Measurements from ENCODE around the gene CHRNB4.

CHRNB4 gene

DNA sequence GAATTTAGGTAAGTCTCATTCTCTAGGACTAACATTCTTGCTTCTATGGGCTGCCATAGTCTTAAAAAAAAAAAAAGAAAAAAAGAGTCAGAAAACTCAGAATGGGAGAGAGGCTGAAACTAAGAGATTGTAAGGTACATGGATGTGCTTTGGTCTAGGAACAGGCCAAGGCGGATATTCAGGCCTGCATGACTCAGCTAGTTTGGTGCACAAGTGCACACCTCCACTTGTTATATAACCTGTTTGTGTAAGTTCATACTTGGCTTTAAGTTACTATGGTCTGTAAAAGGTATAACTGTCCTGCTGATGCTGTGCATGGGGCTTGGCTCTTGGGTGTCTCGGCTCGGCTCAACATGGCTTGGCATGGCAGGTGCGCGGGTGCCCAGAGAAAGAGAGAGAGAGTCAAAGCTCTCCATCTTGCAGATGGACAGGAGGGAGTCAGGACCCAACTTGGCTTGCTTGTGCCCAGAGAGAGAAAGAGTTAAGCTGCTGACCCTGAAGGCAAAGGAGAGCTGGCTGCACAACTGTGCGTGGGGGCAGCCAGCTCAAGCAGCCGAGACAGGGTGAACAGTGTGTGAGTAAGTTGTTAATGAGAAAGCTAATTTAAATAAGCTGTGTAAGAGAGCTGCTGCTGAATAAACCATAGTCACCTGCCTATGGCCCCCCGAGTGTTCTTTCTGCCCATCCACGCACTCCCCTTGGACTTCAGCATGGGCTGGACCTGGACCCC, 31.4 kb upstream of the CHRNB4 start:
- Histone ChIP-seq H3K9me2 (replicated peaks; ENCODE audit: control insufficient read depth, low read length) (no peaks in the 10 kb centered on the region), H3K27ac (ENCODE audit: low read depth, low read length) (no peak overlapping the region), H3K27me3 (ENCODE audit: control insufficient read depth, low read length) (peaks cover 5% of the 10 kb centered on the region), H3K36me3 (ENCODE audit: control insufficient read depth, low read length) (no peaks in the 10 kb centered on the region), H3K9me3 (ENCODE audit: control insufficient read depth, insufficient read depth, low read length) (no peaks in the 10 kb centered on the region), H3K4me3 (ENCODE audit: low read length) (no peak overlapping the region), H3K4me1 (ENCODE audit: control insufficient read depth, low read length) (no peaks in the 10 kb centered on the region), H3K79me2 (ENCODE audit: control insufficient read depth, low read length) (no peaks in the 10 kb centered on the region), H4K20me1 (ENCODE audit: control insufficient read depth, insufficient read depth, low read depth, low read length) (no peaks in the 10 kb centered on the region), H3K4me2 (ENCODE audit: low read length) (no peak overlapping the region), H3F3A (ENCODE audit: control insufficient read depth, insufficient read depth) (no peaks in the 10 kb centered on the region)
- TF ChIP-seq, protein P1, sequence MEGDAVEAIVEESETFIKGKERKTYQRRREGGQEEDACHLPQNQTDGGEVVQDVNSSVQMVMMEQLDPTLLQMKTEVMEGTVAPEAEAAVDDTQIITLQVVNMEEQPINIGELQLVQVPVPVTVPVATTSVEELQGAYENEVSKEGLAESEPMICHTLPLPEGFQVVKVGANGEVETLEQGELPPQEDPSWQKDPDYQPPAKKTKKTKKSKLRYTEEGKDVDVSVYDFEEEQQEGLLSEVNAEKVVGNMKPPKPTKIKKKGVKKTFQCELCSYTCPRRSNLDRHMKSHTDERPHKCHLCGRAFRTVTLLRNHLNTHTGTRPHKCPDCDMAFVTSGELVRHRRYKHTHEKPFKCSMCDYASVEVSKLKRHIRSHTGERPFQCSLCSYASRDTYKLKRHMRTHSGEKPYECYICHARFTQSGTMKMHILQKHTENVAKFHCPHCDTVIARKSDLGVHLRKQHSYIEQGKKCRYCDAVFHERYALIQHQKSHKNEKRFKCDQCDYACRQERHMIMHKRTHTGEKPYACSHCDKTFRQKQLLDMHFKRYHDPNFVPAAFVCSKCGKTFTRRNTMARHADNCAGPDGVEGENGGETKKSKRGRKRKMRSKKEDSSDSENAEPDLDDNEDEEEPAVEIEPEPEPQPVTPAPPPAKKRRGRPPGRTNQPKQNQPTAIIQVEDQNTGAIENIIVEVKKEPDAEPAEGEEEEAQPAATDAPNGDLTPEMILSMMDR (IDR thresholded peaks at IDR 0.05; ENCODE audit: low read depth, low read length, poor library complexity, severe bottlenecking), result no peak
- no peak for TF ChIP-seq EZH2phosphoT487 (IDR thresholded peaks at IDR 0.05; ENCODE audit: borderline replicate concordance, low read length)

DNA sequence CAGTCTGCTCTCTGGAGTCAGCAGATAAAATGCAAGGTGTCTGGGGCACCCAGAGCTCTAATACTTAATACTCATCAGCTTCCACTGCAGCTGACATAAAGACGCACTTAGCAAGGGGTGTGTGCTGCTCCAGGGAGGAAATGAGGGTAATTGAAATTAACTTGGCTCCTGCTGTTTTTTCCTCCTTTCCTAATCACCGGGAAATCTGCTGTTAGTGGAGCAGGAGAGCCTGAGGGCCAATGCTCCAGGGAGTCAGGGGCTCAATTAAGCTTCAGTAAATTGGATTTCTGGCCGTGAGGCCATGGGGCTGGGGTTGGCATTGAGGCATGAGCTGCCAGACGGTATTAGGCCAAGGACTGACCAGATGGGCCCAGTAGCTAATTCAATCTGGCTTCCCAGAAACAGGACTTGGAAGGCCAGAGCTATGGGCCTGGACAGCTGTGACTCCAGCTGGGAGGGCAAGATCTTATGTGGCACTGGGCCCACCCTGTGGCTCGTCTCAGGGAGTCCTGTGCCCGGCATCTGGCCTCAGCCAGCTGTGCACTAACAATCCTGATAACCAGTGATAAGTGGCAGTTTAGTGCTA, 30.7 kb upstream of the CHRNB4 start:
- H3K79me2 ChIP-seq (ENCODE audit: control insufficient read depth, low read length), result no peaks in the 10 kb centered on the region
- H3K9me3 ChIP-seq (ENCODE audit: control insufficient read depth, insufficient read depth, low read length), result no peaks in the 10 kb centered on the region
- TF ChIP-seq, protein P1 (IDR thresholded peaks at IDR 0.05; ENCODE audit: low read depth, low read length, poor library complexity, severe bottlenecking), result no peak
- no peak for TF ChIP-seq EZH2phosphoT487 (IDR thresholded peaks at IDR 0.05; ENCODE audit: borderline replicate concordance, low read length)
- H4K20me1 ChIP-seq (ENCODE audit: control insufficient read depth, insufficient read depth, low read depth, low read length), result no peaks in the 10 kb centered on the region
- H3K4me1 ChIP-seq (ENCODE audit: control insufficient read depth, low read length), result no peaks in the 10 kb centered on the region
- peaks cover 5% of the 10 kb centered on the region for H3K27me3 ChIP-seq (ENCODE audit: control insufficient read depth, low read length)
- no peak overlapping the region for H3K27ac ChIP-seq (ENCODE audit: low read depth, low read length)
- H3K9me2 ChIP-seq (replicated peaks; ENCODE audit: control insufficient read depth, low read length), result no peaks in the 10 kb centered on the region
- no peak overlapping the region for H3K4me3 ChIP-seq (ENCODE audit: low read length)
- H3K36me3 ChIP-seq (ENCODE audit: control insufficient read depth, low read length), result no peaks in the 10 kb centered on the region
- no peak overlapping the region for H3K4me2 ChIP-seq (ENCODE audit: low read length)
- H3F3A ChIP-seq (ENCODE audit: control insufficient read depth, insufficient read depth), result no peaks in the 10 kb centered on the region

DNA sequence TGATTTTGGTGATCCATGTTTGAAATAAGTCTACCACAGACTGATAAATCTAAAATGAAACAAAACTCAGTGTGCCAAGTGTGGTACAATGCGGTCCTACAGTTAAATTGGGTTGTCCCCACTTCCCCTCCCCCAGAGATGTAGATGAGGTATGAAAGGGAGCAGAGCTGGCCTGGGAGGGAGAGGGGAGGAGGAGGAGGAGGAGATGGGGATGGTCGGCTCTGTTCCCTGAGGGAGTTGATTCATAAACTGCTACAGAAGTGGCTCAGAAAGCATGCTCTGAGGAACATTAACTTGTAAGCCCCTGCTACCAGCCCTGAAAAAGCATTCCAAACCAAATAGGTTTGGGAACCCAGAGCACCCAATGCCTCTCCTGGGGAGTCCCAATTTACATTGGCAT, 28.0 kb upstream of the CHRNB4 start:
- Histone ChIP-seq H3K36me3 (ENCODE audit: control insufficient read depth, low read length) (no peaks in the 10 kb centered on the region), H4K20me1 (ENCODE audit: control insufficient read depth, insufficient read depth, low read depth, low read length) (no peaks in the 10 kb centered on the region), H3K27ac (ENCODE audit: low read depth, low read length) (no peak overlapping the region), H3K4me1 (ENCODE audit: control insufficient read depth, low read length) (peaks cover 2% of the 10 kb centered on the region), H3F3A (ENCODE audit: control insufficient read depth, insufficient read depth) (no peaks in the 10 kb centered on the region), H3K27me3 (ENCODE audit: control insufficient read depth, low read length) (peaks cover 15% of the 10 kb centered on the region), H3K9me3 (ENCODE audit: control insufficient read depth, insufficient read depth, low read length) (no peaks in the 10 kb centered on the region), H3K79me2 (ENCODE audit: control insufficient read depth, low read length) (no peaks in the 10 kb centered on the region), H3K4me3 (ENCODE audit: low read length) (no peak overlapping the region), H3K9me2 (replicated peaks; ENCODE audit: control insufficient read depth, low read length) (no peaks in the 10 kb centered on the region), H3K4me2 (ENCODE audit: low read length) (no peak overlapping the region)
- TF ChIP-seq, protein P1 (IDR thresholded peaks at IDR 0.05; ENCODE audit: low read depth, low read length, poor library complexity, severe bottlenecking), result no peak
- no peak for TF ChIP-seq EZH2phosphoT487 (IDR thresholded peaks at IDR 0.05; ENCODE audit: borderline replicate concordance, low read length)
